Measurements from ENCODE around the gene ARF5. TPM values are rescaled to one million over a fixed set of nuclear protein-coding genes. Genes with fewer than 3 reads are reported as not detected.

Gene ARF5
- polyA plus RNA-seq, 12 donors, result 95.3 to 432 (median 114) TPM

DNA sequence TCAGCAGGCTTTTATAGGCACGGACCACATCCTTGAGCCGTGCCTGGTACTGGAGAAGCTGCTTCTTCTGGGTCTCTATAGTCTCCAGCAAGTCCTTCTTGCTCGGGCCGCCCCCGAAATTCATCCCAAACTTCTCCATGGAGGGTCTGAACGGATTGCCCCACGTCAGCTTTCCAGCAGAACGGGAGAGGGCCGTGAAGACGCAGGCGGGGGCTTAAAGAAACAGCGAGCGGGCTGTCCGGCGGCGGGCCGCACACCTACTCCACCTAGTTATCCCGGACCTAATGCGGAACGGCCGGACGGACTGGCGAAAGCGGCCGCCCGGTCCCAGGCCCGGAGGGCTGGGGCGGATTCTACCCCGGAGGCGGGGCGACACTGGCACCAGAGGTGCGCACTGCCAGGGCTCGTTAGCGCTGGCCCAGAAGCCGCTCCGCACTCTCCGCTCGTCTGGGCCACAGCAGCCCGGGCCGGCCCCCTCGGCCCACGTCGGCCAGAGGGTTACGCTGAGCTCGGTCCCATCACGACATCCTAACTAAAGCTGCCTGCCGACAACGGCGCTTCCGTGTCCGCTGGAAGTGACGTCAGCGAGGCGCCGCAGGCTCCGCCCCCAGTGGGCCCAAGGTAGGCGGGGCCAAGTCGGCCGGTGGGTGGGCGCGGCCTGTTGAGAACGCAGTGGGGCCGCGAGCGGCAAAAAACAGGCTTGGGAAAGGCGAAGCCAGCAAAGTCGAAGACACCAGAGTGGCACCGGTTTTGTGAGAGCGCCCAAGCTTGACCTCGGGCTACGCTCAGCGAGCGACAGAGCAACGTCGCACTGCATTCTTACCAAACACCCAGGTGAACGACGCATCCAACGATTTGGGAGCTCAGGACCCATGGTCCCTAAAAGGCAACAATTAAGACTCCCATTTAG is 2.9 kb upstream of the ARF5 start, which contains the start of gene GCC1:
Gene GCC1, minus strand, starts transcription at position 553 of the 910 bp plus-strand sequence. Its CDS starts 414 bp downstream, at position 139.
- DNase-seq, result peak; percentile 94

DNA sequence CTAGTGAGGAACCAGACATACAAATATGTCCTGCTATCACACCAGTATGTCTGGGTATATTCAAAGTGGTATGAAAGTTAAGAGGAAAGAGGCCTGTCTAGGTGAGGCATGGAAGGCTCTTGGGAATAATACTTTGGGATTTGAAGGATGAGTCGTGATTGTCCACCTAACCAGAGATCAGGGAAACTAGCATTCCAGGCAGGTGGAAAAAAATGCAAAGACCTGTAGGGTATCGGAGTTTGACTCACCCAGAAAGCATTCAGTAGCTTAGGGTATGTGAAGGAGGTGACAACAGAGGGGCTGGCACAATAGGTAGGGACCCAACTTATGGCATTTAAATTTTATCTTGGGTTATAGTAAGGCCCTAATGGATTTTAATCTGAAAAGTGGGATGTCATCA is 1.9 kb upstream of the ARF5 start:
- DNase-seq, result no peak

DNA sequence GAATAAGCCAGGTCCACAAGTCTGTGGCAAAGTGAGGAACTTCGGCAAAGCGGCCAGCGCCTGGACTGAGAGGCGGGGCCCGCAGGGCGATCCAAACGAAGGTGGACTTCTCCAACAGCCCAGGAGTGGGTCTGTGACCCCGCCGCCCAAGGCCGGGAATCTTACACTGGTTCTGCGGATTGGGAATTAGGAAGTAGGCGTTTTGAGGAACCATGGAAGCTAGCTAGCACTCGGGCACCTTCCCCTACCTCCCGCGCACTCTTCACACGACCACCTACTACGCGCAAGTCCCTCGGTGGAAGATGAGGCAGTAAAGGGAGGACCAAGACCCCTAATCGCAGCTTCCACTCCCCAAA is 570 bp upstream of the ARF5 start:
- DNase-seq, result no peak

- DNase-seq, result peak; percentile 38
Measured at GRCh38 chr7:127588697-127589482, 679 bp downstream of the ARF5 start.

DNA sequence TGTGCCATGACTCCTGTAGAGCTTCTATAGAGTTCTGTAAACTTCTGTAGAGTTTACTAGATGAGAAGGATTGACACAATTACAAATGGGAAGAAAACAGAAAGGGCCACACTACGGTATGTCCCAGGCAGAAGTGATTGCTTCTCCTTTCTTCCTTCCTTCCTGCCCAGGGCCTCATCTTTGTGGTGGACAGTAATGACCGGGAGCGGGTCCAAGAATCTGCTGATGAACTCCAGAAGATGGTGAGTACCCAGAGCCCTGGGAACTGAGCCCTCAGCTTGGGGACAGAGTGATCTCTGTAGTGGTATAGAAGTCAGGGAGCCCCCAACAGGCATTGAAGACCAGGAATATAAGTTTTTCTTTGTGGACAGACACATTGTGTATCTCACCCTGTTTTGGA is 1.7 kb downstream of the ARF5 start:
- DNase-seq, result no peak

DNA sequence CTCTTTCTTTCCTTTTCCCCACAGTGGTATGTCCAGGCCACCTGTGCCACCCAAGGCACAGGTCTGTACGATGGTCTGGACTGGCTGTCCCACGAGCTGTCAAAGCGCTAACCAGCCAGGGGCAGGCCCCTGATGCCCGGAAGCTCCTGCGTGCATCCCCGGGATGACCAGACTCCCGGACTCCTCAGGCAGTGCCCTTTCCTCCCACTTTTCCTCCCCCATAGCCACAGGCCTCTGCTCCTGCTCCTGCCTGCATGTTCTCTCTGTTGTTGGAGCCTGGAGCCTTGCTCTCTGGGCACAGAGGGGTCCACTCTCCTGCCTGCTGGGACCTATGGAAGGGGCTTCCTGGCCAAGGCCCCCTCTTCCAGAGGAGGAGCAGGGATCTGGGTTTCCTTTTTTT is 3.0 kb downstream of the ARF5 start:
- DNase-seq, result no peak

- DNase-seq, result no peak
Measured at GRCh38 chr7:127591591-127591990, 3.4 kb downstream of the ARF5 start.

DNA sequence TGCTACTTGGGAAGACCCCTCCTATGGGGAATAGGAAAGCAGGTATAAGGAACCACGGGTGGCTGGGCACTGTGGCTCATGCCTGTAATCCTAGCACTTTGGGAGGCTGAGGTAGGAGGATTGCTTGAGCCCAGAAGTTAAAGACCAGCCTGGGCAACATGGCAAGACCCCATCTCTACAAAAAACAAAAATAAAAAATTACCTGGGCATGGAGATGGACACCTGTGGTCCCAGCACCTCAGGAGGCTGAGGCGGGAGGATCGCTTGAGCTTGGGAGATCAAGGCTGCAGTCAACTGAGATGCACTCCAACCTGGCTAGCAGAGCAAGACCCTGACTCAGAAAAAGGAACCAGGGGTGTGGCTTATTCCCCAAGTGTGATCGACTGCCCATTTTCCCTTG is 4.3 kb downstream of the ARF5 start:
- DNase-seq, result no peak

- no peak for DNase-seq
Measured at GRCh38 chr7:127594490-127594889, 6.3 kb downstream of the ARF5 start.

- DNase-seq, result no peak
Measured at GRCh38 chr7:127595737-127596136, 7.5 kb downstream of the ARF5 start.

GRCh38 chr7:127598318-127598717 is 10.1 kb downstream of the ARF5 start:
- DNase-seq, result no peak

- DNase-seq, result no peak
Measured at GRCh38 chr7:127600885-127601284, 12.7 kb downstream of the ARF5 start.

- DNase-seq, result no peak
Measured at GRCh38 chr7:127608446-127608845, 20.2 kb downstream of the ARF5 start.

DNA sequence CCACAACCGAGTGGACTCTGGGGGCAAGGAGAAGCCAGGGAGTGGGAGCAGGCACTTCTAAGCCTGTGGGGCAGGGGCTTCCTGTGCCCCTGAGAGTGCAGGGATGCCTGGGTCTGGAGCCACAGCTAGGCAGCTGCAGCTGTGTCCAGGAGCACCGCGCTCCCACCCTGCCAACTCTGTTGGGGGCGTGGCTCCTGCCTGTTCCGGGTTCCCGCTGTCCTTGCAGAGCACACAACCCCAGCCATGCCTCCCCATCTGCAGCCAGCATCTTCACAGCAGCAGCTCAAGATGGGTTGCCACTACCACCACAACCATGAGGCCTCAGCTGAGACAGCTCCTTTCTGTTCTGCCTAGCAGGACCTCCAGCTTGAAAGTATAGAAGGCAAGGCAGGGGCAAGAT is 21.1 kb downstream of the ARF5 start:
- no peak for DNase-seq

- DNase-seq, result no peak
Measured at GRCh38 chr7:127612263-127612662, 24.1 kb downstream of the ARF5 start.

- no peak for DNase-seq
Measured at GRCh38 chr7:127616724-127617123, 28.5 kb downstream of the ARF5 start.

- no peak for DNase-seq
Measured at GRCh38 chr7:127618042-127618441, 29.8 kb downstream of the ARF5 start, which contains the start of gene PAX4. PAX4 (minus strand) TSS chr7:127618142; CDS start chr7:127615928, 2,214 bp downstream.

GRCh38 chr7:127618775-127619174 is 30.6 kb downstream of the ARF5 start:
- DNase-seq, result no peak

DNA sequence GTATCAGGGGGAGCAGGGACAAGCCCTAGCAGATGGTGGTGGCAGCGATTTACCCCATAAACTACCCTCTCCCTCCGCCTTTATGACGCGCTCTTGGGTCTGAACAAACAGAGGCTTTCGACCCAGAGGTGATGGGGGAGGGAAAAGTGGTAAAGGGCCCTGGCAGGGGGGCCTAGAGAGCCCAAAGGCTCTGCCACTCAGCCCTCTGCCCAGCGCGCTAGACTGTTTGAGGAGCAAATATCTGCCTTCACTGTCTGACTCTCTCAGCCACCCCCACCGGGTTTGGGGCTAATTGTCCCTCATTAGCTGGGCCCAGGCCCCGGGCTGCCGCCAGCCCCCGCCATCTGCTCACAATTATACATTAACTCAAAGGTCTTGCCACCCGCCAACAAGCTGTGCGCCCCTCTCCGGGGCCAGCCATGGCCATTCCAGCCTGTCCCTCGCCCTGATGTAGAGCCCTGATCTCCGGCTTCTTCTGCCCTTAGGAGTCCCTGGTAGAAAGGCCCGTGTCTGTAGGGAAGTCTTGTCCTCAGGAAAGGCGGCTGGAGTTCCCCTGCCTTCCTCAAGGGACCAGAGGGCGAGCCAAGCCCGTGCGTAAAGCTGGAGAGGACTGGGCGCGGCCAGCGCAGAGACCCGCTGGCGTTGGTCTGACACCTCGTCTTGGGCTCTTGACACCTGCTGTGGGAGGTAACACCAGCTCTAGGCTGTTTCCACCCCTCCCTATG is 31.6 kb downstream of the ARF5 start:
- no peak for DNase-seq

GRCh38 chr7:127620406-127621233 is 32.4 kb downstream of the ARF5 start:
- DNase-seq, result no peak

DNA sequence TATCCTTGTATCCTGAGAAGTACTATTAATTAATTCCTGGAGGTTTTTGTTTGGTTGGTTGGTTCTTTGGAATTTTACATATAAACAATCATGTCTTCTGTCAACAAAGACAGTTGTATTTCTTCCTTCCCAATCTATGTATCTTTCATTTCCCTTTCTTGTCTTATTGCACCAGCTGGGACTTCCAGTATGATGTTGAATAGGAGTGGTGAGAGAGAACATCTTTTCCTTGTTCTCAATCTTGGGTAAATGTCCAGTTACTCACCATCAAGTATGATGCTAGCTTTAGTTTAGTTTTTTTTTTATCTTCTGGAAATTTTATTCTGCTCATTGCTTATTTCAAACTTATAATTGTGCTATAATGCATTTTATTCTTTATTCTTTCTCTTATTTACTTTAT is 37.1 kb downstream of the ARF5 start:
- DNase-seq, result no peak

All from muscle of arm (tissue), 12 donors.